Activated T-helper 1 cell treated with anti-CD3 and anti-CD28 coated beads, Interleukin-12 subunit alpha, Interleukin-12 subunit beta, Interleukin-2, Interleukin-4 antibody, amounts not matched to agents 30 ng/mL and 10 ng/mL and 1 ng/mL, durations not matched to agents 14 hours and 24 hours and 36 hours (primary cell): Measurements from ENCODE around the gene ZNF281. TPM values are rescaled to one million over a fixed set of nuclear protein-coding genes. Genes with fewer than 3 reads are reported as not detected.

Experiments
- DNase-seq: peaks from one replicate; pipeline ENCODE4 v3.0.0; 2021; ENCODE audit warnings: low spot score
- H3K27ac Mint-ChIP-seq: one replicate; pipeline ENCODE4 v1.8.0; 2021; ENCODE audit warnings: mild to moderate bottlenecking, mixed read lengths
- H3K27me3 Mint-ChIP-seq: one replicate; pipeline ENCODE4 v1.8.0; 2022; ENCODE audit warnings: mild to moderate bottlenecking, moderate library complexity, mixed read lengths; ENCODE audit not compliant: insufficient read depth
- H3K36me3 Mint-ChIP-seq: one replicate; pipeline ENCODE4 v1.8.0; 2021; ENCODE audit warnings: low read depth, mixed read lengths
- H3K4me1 Mint-ChIP-seq: one replicate; pipeline ENCODE4 v1.8.0; 2021; ENCODE audit warnings: low read depth, mixed read lengths
- H3K4me3 Mint-ChIP-seq: one replicate; pipeline ENCODE4 v1.8.0; 2021; ENCODE audit warnings: mild to moderate bottlenecking, moderate library complexity, mixed read lengths
- H3K9me3 Mint-ChIP-seq: one replicate; pipeline ENCODE4 v1.8.0; 2021; ENCODE audit warnings: mixed read lengths
- intact Hi-C: fragments of 100-400 bp; cut with micrococcal nuclease; formaldehyde crosslinking; loops from one replicate; pipeline ENCODE4 v1.15.1; 2024
- total RNA-seq: library from RNA; stranded (reverse); gene quantifications from 2 replicates; pipeline ENCODE4 v1.2.3, GENCODE V29; 2022

The ZNF281 gene
- total RNA-seq, 1 donor from 2014 or later: 24.1 TPM

DNA sequence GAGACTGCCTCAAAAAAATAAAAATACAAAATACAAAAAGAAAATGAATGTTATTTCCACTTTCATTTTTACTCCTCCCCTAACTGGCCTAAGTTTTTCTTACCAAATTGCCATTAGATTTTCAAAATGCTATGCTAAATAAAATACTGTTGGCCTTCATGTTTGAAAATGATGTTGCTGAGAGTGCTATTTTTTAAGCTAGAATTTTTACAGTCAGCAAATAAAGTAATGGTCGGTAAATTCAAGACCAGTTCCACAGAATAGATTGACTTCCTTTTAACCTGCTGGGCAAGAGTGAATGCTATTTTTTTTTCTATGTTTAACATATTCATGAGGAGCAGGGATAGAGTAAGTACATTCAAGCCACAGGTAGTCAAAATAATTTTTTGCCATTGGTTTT, 31.7 kb downstream of the ZNF281 start:
- Mint-ChIP-seq H3K27me3 (no peaks in the 10 kb centered on the region), H3K36me3 (peaks cover 3% of the 10 kb centered on the region), H3K9me3 (peaks cover 4% of the 10 kb centered on the region), H3K4me3 (no peak overlapping the region), H3K4me1 (peaks cover 25% of the 10 kb centered on the region), H3K27ac (no peak overlapping the region)
- intact Hi-C loops: no loop called here
- no peak for DNase-seq

DNA sequence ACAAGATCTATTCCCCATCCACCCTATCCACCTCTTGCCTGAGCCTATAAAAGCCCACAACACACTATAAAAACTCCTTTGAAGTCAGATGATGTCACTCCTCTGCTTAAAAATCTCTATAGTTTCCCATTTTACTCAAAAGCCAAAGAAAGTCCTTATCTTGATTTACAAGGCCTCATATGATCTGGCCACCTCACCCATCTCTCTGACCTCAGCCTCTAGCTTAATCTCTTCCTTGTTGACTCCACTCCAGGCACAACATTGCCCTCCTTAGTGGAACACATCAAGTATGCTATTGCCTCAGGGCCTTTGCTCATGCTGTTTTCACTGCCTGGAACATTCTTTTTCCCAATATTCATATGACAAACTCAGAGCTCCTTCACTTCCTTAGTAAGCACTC, 33.3 kb downstream of the ZNF281 start:
- Mint-ChIP-seq H3K9me3 (peaks cover 4% of the 10 kb centered on the region), H3K36me3 (peaks cover 3% of the 10 kb centered on the region), H3K4me3 (no peak overlapping the region), H3K27me3 (no peaks in the 10 kb centered on the region), H3K27ac (no peak overlapping the region), H3K4me1 (peaks cover 25% of the 10 kb centered on the region)
- intact Hi-C loops: loop anchor here (1.0 kb wide), 1 partner anchor 22 kb away; no protein-coding TSS in a partner anchor
- DNase-seq: no peak

DNA sequence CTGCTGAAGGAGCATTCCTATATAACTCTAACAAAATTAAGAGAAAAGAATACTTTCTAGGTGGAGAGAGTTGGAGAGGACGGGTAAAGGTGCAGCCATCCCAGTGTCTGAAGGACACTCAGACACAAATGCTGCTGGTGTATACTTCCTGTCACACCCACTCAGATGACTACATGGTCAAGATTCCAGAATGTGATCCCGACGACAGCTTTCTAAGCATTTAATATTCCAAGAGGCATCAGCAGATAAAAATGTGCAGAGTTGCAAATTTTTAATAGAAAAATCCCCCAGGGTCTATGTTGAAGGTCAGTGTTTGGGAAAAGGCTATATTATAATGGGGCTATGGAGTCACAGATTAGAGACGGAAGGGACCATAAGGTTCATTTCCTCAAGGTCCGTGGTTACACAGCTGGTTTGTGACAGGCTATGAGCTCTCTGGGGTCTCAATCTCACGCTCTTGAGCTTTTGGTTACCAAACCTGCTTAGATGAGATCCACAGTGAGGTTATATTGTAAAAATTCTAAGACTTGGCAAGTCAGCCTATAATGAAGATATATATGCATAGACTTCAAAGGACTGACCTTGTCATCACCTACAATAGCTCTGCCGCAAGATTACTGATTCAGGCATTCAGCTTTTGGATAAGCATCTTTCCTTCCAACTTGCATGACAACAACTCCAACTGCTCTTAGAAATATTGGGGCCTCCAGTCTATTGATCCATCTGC, 35.1 kb downstream of the ZNF281 start:
- peaks cover 3% of the 10 kb centered on the region for H3K36me3 Mint-ChIP-seq
- DNase-seq: no peak
- no peaks in the 10 kb centered on the region for H3K27me3 Mint-ChIP-seq
- H3K9me3 Mint-ChIP-seq: peaks cover 4% of the 10 kb centered on the region
- peaks cover 18% of the 10 kb centered on the region for H3K4me1 Mint-ChIP-seq
- H3K4me3 Mint-ChIP-seq: no peak overlapping the region
- intact Hi-C loops: no loop called here
- H3K27ac Mint-ChIP-seq: no peak overlapping the region

DNA sequence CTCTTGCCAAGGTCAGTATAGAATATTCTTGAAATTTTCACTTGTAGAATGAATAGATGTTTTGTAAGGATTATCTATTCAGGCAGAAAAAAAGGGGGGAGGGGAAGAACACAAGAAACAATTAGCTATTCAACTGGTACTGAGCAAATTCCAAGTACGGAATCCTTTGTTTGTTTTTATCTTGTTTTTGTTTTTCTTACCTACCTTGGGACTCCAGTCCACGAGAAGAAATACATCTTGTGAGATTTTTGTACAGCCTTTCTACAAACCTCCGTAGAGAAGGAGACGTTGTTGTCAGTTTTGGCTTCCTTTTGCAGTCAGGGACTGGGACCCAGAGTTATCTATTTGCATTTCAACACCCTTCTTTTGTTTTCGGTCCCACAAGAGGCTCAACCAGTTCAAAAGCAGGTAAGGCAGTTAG, 36.0 kb downstream of the ZNF281 start:
- intact Hi-C loops: no loop called here
- Mint-ChIP-seq H3K36me3 (peaks cover 3% of the 10 kb centered on the region), H3K4me1 (peaks cover 18% of the 10 kb centered on the region)

DNA sequence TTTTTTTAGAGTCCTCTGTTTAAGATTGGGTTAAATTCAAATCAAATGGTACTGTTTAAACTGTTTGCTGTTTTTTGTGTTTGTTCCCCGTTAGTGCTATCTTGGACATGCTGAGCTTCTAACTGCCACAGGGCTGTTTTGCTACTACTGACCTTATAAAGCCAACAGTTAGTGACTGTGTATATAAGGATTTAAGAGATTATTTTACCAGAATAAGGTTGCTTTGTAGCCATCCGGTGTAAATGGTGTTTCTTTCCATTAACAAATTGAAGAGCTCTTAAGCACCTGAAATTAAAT, 37.0 kb downstream of the ZNF281 start:
- Mint-ChIP-seq H3K4me1 (peaks cover 12% of the 10 kb centered on the region), H3K27me3 (no peaks in the 10 kb centered on the region), H3K27ac (no peak overlapping the region), H3K4me3 (no peak overlapping the region), H3K36me3 (peaks cover 3% of the 10 kb centered on the region), H3K9me3 (peaks cover 4% of the 10 kb centered on the region)
- DNase-seq: no peak
- intact Hi-C loops: no loop called here

More for the DNA sequence above, 36.0 kb downstream of the ZNF281 start:
- H3K27me3 Mint-ChIP-seq: no peaks in the 10 kb centered on the region
- peaks cover 4% of the 10 kb centered on the region for H3K9me3 Mint-ChIP-seq
- H3K27ac Mint-ChIP-seq: no peak overlapping the region
- no peak for DNase-seq
- H3K4me3 Mint-ChIP-seq: no peak overlapping the region

DNA sequence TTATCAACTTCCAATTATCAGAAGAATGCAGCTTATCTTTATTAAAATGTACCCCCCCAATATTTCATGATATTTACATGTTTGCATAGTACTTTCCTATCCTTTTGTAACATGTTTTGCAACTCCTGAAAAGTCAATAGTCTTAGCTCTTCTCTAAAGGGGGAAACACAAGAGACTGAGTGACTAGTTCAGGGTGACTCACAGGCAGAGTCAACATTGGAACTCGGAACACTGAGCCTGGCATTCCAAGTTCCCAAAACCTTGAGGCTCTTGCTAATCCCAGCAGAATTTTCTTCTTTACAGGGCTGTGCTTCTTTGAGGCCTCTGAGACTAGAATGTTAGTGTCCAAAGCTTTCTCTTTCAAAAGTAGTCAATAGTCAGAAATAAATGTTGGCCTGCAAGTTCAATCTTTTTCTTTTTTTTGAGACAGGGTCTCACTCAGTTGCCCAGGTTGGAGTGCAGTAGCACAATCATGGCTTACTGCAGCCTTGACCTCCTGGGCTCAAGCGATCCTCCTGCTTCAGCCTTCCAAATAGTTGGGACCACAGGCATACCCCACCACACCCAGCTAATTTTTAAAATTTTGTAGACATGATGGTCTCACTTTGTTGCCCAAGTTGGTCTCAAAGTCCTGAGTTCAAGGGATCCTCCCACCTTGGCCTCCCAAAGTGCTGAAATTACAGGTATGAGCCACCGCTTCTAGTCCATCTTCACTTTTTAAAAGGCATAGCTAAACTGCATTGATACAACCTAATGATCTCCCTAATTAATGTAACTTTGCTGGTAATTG, 37.5 kb downstream of the ZNF281 start:
- intact Hi-C loops: no loop called here
- Mint-ChIP-seq H3K4me1 (peaks cover 10% of the 10 kb centered on the region), H3K27me3 (no peaks in the 10 kb centered on the region), H3K9me3 (peaks cover 4% of the 10 kb centered on the region), H3K36me3 (peaks cover 3% of the 10 kb centered on the region), H3K27ac (no peak overlapping the region), H3K4me3 (no peak overlapping the region)
- DNase-seq: no peak

- intact Hi-C loops: no loop called here
- H3K9me3 Mint-ChIP-seq: no peaks in the 10 kb centered on the region
- H3K36me3 Mint-ChIP-seq: peaks cover 2% of the 10 kb centered on the region
- no peaks in the 10 kb centered on the region for H3K4me1 Mint-ChIP-seq
- DNase-seq: no peak
- no peaks in the 10 kb centered on the region for H3K27me3 Mint-ChIP-seq
- no peak overlapping the region for H3K27ac Mint-ChIP-seq
- H3K4me3 Mint-ChIP-seq: no peak overlapping the region
Measured at GRCh38 chr1:200369706-200370105, 40.1 kb downstream of the ZNF281 start.

GRCh38 chr1:200369131-200369530, 40.7 kb downstream of the ZNF281 start:
- Mint-ChIP-seq H3K4me3 (no peak overlapping the region), H3K27ac (no peak overlapping the region), H3K9me3 (no peaks in the 10 kb centered on the region), H3K4me1 (no peaks in the 10 kb centered on the region), H3K27me3 (no peaks in the 10 kb centered on the region), H3K36me3 (peaks cover 2% of the 10 kb centered on the region)
- DNase-seq: no peak
- intact Hi-C loops: no loop called here

DNA sequence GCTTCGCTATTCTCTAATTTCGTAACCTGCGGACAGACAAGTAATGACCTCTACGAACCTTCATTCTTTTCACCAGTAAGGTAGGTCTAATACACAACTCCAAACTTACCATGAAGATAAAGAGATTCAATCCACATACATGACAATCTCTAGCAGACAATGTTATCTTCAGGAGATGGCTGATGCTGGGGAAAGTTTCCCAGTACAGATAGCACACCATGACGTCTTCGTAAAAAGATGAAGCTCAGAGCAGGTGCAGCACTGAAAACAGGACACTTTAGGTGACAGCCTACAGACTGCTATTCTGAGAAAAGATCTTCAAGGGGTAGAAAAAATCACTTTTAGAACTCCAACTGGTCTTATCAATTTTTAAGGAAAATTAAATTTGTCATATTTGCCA, 41.3 kb downstream of the ZNF281 start:
- no peaks in the 10 kb centered on the region for H3K4me1 Mint-ChIP-seq
- intact Hi-C loops: no loop called here
- no peak overlapping the region for H3K4me3 Mint-ChIP-seq

DNA sequence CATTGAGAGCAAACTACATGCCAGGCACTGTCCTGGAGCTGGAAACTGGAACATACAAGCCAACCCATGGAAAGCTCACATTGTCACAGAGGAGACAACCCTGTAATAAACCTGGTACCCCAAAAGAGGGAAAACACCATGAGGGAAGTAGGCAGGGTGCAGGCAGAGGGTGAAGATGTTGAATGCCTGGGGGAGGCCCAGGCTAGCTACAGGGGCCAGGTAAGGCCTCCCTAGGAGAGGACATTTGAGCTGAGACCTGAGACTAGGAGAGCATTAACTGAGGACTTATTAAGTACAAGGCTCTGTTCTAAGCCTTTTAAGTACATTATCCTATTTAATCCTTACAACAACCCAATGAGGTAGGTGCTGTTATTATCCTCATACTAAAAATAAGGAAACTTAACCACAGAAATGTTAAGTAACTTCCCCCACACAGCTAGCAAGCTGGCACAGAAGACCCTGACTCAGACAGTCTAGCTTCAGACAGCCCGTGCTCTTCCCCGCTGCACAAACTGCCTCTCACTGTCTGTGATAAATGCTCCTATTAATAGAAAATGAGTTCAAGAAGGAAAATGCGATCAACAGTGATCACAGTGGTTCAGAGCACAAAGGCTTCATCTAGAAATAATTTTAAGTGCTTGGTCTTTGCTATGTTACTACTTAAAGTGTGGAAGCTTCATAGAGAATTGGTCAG, 41.8 kb downstream of the ZNF281 start:
- Mint-ChIP-seq H3K27me3 (no peaks in the 10 kb centered on the region), H3K9me3 (no peaks in the 10 kb centered on the region), H3K4me1 (no peaks in the 10 kb centered on the region), H3K36me3 (peaks cover 2% of the 10 kb centered on the region), H3K27ac (no peak overlapping the region), H3K4me3 (no peak overlapping the region)
- intact Hi-C loops: no loop called here
- no peak for DNase-seq

More for the DNA sequence above, 41.3 kb downstream of the ZNF281 start:
- Mint-ChIP-seq H3K27me3 (no peaks in the 10 kb centered on the region), H3K27ac (no peak overlapping the region), H3K9me3 (no peaks in the 10 kb centered on the region), H3K36me3 (peaks cover 2% of the 10 kb centered on the region)
- no peak for DNase-seq

DNA sequence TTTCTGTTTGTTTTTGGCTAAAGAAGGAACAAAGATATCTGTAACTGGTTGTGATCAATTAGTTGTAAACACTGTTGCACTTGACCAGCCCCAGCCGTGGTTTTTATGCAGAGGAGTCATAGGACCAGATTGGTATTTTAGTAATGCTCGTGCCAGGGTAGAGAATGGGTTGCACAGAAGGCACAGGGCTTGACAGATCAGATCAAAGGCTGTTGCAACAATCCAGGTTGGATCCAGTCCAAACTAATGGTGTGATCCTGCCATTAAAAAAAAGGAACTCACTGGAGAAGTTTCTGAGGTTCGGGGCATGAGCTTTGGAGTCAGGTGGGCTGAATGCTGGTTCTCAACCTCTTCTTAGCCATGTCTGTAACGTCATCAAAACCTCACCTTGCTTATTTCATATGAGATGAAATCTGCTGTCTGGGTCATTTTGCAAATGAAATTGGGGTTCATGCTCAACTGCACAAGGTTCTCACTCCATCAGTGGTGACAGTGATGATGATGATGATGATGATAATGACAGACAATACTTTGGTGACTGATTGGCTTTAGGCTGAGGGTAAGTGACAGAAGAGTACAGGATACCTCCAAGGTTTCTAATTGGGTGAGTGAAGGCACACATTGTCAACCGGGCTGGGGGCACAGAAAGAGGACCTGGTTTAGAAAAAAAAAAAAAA, 43.1 kb downstream of the ZNF281 start:
- DNase-seq: no peak
- no peaks in the 10 kb centered on the region for H3K4me1 Mint-ChIP-seq
- H3K4me3 Mint-ChIP-seq: no peak overlapping the region
- H3K9me3 Mint-ChIP-seq: no peaks in the 10 kb centered on the region
- H3K27ac Mint-ChIP-seq: no peak overlapping the region
- H3K36me3 Mint-ChIP-seq: peaks cover 2% of the 10 kb centered on the region
- intact Hi-C loops: no loop called here
- H3K27me3 Mint-ChIP-seq: no peaks in the 10 kb centered on the region

DNA sequence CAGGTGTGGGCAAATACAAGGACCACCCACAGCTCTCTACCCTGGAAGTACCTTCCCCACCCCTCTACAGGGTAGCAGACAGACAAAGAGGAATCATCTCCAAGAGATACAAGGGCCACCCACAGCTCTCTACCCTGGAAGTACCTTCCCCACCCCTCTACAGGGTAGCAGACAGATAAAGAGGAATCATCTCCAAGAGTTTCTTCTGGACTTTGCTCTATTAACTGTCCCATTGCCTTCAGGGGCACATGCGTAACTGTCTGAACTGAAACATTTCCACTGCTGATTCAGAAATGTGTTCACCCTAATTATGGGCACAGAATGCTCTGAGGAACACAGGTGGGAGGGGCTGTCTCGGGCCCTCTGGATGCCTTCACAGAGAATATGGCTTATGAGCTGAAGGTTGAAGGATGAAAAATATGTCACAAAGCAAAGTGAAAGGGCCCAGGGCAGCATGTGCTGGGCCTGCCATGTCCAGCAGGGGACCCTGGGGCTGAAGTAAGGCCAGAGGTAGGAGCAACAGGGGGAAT, 43.9 kb downstream of the ZNF281 start:
- intact Hi-C loops: no loop called here
- no peak overlapping the region for H3K4me3 Mint-ChIP-seq
- no peaks in the 10 kb centered on the region for H3K27me3 Mint-ChIP-seq
- DNase-seq: no peak
- peaks cover 2% of the 10 kb centered on the region for H3K36me3 Mint-ChIP-seq
- H3K27ac Mint-ChIP-seq: no peak overlapping the region
- no peaks in the 10 kb centered on the region for H3K4me1 Mint-ChIP-seq
- H3K9me3 Mint-ChIP-seq: no peaks in the 10 kb centered on the region
